Stimulated activated CD8-positive, alpha-beta memory T cell treated with anti-CD3 and anti-CD28 coated beads, Interleukin-7, amount 100 ng/mL, for 1 hour (primary cell): ENCODE results near the gene PUSL1.

Experiments used
- DNase-seq, 2 donors: peaks; one replicate each; pipeline ENCODE4 v3.0.0-alpha.2; 2020; ENCODE audit warnings: low read depth in 2 of 2

PUSL1 gene

DNA sequence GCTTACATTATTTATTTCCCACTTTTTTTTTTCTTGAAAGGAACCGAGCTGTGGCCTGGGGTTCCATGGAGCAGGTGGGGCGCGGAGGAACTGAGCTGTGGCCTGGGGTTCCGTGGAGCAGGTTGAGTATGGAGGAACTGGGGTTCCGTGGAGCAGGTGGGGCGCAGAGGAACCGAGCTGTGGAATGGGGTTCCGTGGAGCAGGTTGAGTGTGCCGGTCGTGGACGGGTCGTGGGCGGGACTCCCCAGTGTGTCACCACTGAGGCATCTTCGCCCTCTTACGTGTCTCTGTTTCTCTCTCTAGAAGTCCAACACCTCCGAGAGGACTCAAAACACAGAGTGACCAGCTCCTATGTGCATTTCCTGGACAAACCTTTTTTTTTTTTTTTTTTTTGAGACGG lies 29.4 kb upstream of the PUSL1 start:
- no peak for DNase-seq

DNA sequence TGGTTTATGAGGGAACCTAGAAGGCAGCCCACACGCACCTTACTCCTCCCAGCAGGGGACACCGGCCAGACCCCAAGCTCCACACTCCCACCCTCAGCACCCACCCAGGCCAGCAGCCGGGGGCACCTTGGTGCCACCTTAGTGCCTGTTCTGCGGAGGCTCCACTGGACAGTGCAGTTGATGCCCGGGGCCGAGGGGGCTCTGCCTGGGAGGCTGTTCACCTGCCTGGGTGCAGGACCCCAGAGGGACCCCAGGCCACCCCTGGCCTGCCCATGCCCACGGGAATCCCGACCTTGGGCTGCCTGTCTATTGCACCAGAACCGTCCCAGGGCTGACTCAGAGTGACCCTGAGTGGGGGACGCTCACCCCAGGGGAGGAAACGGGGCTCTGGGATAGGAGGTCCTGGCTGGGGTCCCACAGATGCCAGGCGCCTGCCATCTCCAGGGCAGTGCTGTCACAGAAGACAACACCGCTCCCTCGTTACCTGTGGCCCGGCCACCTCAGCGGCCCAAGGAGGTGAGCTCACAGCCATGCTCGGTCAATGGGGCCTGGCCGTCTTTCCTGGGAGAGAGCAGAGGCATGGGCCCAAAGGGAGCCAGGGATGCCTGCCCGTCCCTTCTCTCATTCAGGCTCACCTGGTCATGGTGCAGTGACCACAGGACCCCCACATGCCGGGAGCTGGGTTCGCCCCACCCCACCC lies 27.5 kb upstream of the PUSL1 start:
- no peak for DNase-seq

DNA sequence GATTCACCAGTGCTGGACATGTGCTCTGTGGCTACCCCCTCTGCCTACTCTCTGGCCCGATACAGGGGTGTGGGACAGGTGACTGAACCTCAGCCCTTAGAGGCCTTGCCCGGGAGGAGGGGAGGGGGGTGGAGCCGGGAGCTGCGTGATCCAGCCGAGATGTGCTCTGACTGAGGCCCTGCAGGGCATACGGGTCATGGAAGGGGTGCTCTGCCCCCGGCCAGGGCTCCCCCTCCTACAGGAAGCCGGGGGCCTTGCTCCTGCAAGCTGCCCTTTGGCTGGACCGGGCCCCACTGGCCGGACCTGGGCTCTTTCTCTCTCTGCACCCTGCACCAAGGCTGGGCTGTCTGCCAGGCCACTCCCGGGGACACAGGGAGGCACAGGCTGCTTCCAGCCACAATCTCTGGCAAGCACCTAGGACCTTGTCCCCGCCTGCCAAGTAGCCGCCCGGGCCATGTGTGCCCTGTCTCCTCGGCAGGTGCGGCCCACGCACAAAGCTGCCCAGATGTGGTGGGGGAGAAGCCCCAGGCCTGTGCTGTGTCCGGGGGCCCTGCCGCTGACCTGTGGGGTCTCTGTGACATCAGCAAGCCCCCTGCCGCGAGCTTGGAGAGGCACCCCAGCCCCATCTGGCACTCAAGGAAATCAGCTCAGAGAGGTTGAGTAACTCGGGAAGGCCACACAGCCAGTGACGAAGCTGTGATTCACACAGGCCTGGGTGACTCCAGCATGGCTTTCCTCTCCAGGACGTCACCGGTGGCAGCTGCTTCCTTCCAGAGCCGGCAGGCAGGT lies 26.7 kb upstream of the PUSL1 start:
- no peak for DNase-seq

DNA sequence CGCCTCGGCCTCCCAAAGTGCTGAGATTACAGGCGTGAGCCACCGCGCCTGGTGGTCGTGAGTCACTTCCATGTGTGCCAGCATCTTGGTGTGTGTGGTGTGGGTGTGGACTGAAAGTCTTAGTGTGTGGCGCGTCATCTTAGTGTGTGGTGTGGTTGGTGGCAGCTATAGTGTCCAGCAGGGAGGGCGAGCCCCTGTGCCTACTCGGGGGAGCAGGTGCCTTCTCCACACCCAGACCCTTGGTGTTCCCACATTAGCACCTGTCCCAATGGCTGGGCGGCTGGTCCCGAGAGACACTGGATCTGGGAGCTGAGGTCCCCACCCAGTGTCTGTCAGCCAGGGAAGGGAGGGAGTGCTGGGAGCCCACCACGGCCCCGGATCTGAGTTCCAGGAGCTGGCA lies 25.4 kb upstream of the PUSL1 start:
- DNase-seq = no peak

- DNase-seq = no peak
Observed at GRCh38 chr1:1283821-1284220, 24.6 kb upstream of the PUSL1 start.

GRCh38 chr1:1284221-1285101 lies 23.9 kb upstream of the PUSL1 start:
- DNase-seq = no peak

DNA sequence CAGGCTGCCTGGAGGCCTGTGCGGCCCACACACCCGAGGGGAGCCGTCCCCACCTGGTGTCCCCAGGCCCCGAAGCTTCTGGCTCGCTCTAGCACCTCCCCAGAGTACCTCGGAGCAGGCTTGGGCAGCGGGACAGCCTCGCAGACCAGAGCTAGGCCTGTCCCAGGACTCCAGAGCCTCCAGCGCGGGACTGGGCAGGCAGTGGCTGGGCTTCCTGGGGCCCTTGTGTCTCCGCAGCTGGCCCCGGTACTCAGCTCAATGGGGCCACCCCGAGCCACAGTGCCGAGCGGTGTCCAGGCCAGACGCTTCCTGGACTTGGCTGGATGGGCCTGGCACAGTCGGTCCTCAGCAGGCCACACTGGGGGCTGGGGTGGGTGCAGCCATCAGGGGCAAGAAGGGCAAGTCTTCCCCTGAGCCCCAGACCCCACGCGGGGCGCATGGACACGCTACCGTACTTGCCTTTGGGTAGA lies 23.3 kb upstream of the PUSL1 start:
- no peak for DNase-seq

DNA sequence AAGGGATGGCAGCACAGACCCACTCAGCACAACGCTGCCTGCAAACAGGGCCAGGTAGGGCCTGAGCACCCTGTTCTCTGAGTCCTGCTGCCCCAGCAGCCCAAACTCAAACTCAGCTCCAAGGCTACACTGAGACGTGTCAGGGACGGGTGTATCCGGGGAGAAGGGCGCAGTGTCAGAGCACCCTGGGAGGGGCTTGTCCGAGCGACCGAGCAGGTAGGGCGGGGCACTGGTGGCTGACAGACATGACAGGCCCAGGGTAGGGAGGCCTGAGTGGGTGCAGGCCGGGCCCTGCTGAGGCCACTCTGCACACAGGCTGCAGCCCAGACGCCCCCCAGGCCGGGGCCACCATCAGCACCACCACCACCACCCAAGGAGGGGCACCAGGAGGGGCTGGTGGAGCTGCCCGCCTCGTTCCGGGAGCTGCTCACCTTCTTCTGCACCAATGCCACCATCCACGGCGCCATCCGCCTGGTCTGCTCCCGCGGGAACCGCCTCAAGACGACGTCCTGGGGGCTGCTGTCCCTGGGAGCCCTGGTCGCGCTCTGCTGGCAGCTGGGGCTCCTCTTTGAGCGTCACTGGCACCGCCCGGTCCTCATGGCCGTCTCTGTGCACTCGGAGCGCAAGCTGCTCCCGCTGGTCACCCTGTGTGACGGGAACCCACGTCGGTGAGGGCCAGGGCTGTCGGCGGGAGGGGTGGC lies 22.6 kb upstream of the PUSL1 start:
- DNase-seq = no peak

DNA sequence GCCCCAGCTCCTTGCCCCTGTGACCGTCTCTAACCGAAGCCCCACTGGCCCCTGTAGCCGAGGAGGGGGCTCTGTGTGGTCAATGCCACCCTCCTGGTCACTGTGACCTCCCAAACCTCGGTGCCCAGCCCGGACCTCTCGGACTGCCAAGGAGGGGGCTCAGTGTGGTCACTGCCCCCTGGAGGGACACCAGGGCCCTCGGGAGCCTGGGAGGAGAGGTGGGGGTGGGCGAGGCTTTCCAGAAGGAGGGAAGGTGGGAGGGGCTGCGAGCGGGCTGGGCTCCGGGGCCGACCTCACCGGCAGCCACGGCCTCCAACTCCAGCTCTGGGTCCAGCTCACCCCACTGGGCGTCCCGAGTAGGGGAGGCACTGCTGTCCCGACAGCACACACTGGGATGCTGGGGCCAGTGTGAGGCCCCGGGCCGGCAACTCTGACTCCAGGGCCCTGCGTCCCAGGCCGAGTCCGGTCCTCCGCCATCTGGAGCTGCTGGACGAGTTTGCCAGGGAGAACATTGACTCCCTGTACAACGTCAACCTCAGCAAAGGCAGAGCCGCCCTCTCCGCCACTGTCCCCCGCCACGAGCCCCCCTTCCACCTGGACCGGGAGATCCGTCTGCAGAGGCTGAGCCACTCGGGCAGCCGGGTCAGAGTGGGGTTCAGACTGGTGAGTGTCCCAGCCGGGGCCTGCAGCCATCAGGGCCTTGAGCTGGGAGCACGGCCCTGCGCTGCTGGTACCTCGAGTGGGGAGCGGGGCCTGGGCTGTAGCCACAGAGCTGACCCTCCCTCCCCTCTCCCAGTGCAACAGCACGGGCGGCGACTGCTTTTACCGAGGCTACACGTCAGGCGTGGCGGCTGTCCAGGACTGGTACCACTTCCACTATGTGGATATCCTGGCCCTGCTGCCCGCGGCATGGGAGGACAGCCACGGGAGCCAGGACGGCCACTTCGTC lies 21.8 kb upstream of the PUSL1 start:
- DNase-seq = no peak

- no peak for DNase-seq
Observed at GRCh38 chr1:1287288-1288110, 20.9 kb upstream of the PUSL1 start.

DNA sequence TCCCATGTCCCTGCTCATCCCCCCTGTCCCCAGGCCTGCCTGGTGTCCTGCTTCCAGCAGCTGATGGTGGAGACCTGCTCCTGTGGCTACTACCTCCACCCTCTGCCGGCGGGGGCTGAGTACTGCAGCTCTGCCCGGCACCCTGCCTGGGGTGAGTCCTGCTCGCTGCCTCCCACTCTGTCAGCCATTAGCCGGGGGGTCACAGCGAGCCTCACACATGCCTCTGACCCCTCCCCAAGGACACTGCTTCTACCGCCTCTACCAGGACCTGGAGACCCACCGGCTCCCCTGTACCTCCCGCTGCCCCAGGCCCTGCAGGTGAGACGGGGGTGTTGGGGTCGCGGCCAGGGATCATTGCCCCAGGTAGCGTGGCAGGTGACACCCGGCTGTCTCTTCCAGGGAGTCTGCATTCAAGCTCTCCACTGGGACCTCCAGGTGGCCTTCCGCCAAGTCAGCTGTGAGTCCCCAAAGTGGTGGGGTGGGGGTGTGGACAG lies 18.1 kb upstream of the PUSL1 start:
- DNase-seq = peak in 1 of 2 donors; percentile 29

- DNase-seq = no peak
Observed at GRCh38 chr1:1291023-1291528, 17.3 kb upstream of the PUSL1 start.

DNA sequence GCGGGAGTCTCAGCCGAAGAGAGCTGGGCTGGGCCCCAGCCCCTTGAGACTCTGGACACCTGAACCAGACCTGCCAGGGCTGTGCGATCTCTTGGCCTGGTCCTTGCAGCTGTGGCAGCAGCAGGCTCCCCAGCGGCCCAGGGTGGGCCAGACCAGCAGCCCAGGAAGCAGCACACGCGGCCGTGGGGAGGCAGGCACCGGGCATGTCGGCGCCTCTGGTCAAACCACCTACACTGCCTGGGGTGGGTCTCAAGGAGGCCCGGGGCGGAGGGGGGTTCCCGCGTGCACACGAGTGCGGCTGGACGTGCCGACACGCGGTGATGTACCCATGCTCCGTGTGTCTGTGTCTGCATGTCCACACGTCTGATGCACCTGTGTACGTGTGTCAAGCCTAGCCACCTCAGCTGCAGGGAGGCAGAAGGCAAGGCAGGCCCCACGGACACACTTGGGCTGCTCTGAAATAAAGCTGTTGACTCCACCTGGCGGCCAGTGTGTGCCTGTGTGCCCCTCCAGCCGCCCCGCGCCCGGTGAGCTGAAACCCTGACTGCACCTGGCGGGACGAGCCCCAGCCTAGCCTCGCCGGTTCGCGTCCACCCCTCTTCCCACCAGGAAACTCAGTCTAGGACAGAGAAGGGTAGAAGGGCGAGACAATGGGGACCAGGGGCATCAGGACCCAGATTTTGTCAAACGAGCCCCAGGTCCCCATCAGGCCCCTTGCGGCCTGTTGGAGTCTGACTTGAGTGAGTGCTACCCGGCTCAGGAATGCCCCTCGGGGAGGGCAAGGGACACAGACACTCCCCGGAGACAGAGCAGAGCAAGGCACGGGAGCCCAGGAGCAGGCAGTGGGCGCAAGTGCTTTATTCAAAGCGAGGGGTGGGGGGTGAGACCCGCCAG lies 16.6 kb upstream of the PUSL1 start:
- DNase-seq = peak in 1 of 2 donors; percentile 37

- no peak for DNase-seq
Observed at GRCh38 chr1:1292442-1292779, 16.0 kb upstream of the PUSL1 start.

- DNase-seq = no peak
Observed at GRCh38 chr1:1292851-1293250, 15.5 kb upstream of the PUSL1 start.

DNA sequence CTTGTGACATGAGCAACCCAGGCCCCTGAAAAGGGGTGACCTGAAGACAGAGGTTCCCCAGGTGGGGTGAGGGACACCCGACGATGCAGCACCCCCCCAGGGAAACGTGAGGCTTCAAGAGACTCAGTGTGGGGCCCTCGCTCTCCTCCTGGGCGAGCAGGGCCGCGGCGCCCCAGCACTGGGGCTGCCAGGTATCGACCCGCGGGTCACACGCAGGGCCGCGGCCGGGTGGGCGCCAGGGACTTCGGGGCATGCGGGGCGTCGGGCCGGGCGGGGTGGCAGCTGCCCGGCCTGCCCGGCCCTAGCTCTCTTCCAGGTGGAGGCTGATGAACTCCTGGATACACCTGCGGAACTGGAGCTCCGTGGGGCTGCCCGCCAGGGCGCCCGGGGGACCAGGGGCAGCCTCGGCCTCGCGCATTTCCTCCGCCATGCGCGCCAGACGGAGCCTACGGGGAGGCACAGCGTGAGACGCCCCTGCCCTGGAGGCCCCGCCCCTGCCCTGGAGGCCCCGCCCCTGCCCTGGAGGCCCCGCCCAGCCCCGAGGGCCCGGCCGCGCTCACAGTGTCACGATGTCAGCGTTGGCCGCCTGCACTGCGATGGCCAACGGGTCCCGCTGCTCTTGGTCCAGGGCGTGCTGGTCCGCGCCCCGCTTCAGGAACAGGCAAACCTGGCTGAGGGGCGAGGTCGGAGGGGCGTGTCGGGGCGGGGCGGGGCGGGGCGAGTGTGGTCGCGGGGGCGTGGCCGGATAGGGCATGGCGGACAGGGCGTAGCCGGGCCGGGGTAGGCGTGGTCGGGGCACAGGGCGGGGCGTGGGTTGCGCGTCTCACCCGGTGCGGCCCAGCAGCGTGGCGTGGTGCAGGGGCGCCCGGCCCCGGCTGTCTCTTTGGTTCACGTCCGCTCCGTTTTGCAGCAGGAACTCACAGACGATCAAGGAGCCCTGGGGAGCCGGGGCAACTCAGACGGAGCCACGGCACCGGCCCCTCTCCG lies 14.8 kb upstream of the PUSL1 start:
- no peak for DNase-seq

- DNase-seq = no peak
Observed at GRCh38 chr1:1294250-1294890, 14.0 kb upstream of the PUSL1 start.
